Left lobe of liver (tissue), 2 donors: ENCODE results near the gene OR5A2. TPM values are rescaled to one million over a fixed set of nuclear protein-coding genes. Genes with fewer than 3 reads are reported as not detected.
A peak's percentile ranks its signal among the peaks of the same experiment; 100 is the strongest.
"Not testable (repeated sequence)": the region's sequence is repeated elsewhere in the genome, so short reads cannot be mapped to it uniquely, and the experiment has no call there.

Source experiments
- ATAC-seq: fragments of 200-7000 bp; cut with Tn5 transposase; one replicate; pipeline ENCODE4 v1.9.1; 2020; ENCODE audit warnings: mild to moderate bottlenecking, moderate library complexity
- DNase-seq: peaks from one replicate; pipeline ENCODE4 v3.0.0-alpha.2; 2020; ENCODE audit warnings: low spot score
- total RNA-seq: library from RNA; stranded (reverse); gene quantifications from one replicate; pipeline ENCODE4 v1.2.1, GENCODE V29; 2021
- donor health status: DM: no; HTN: no; CAD: no; lungs with moderate emphysema.
- donor health status: DM: no; HTN: yes; CAD: no.

The OR5A2 gene
- total RNA-seq, 1 donor from 2014 or later = not detected

- peak; percentile 78 for ATAC-seq
- no peak for DNase-seq
Measured at GRCh38 chr11:59400461-59401261, 25.6 kb downstream of the OR5A2 start.

- DNase-seq (no peak), ATAC-seq (no peak)
Measured at GRCh38 chr11:59394186-59394585, 32.0 kb downstream of the OR5A2 start.

GRCh38 chr11:59380263-59381059, 45.8 kb downstream of the OR5A2 start:
- DNase-seq (no peak), ATAC-seq (no peak)

- ATAC-seq, DNase-seq: not testable (repeated sequence)
Measured at GRCh38 chr11:59372324-59372723, 53.9 kb downstream of the OR5A2 start.

- no peak for ATAC-seq
Measured at GRCh38 chr11:59368238-59369022, 57.8 kb downstream of the OR5A2 start.

More at GRCh38 chr11:59368238-59369022, 57.8 kb downstream of the OR5A2 start:
- DNase-seq = no peak

Other genes with a start within 250 kb of the OR5A2 start
- gene MPEG1, start 213.5 kb downstream of the OR5A2 start, total RNA-seq = 5.7 TPM
- gene OR5AN1, start 67.5 kb downstream of the OR5A2 start, total RNA-seq = not detected
- gene OR5A1, start 10.1 kb upstream of the OR5A2 start, total RNA-seq = not detected
- gene OR4D6, start 30.5 kb upstream of the OR5A2 start, total RNA-seq = not detected
- gene OR4D10, start 46.9 kb upstream of the OR5A2 start, total RNA-seq = not detected
- gene OR4D11, start 77.2 kb upstream of the OR5A2 start, total RNA-seq = not detected
- not detected for gene OR4D9, start 85.1 kb upstream of the OR5A2 start, total RNA-seq
- gene OSBP, start 189.4 kb upstream of the OR5A2 start, total RNA-seq = 57.7 TPM
- 16.7 TPM for gene PATL1, start 242.6 kb upstream of the OR5A2 start, total RNA-seq